GM23338 (cell line): ENCODE data around the gene MEAK7. TPM values are rescaled to one million over a fixed set of nuclear protein-coding genes. Genes with fewer than 3 reads are reported as not detected.

Experiments
- ATAC-seq: fragments of 200-7000 bp; cut with Tn5 transposase; 3 replicates; pipeline ENCODE4 v1.9.1; 2020
- DNase-seq: peaks from one replicate; pipeline ENCODE4 v3.0.0-alpha.2; 2015; ENCODE audit warnings: low spot score
- H2AFZ ChIP-seq: fragments of 200-600 bp; sonication (generic); 2 replicates; pipeline ENCODE4 v1.8.0; 2016; ENCODE audit warnings: antibody characterized with exemption, mild to moderate bottlenecking, moderate library complexity
- H3F3A ChIP-seq: fragments of 200-600 bp; sonication (generic); replicated peaks from 2 replicates; pipeline ENCODE4 v1.8.0; 2017; ENCODE audit warnings: antibody characterized with exemption, mixed run types, low read depth
- H3K27ac ChIP-seq: fragments of 200-600 bp; sonication (generic); 2 replicates; pipeline ENCODE4 v1.6.1; 2016; ENCODE audit warnings: low read depth
- H3K27me3 ChIP-seq: fragments of 200-600 bp; sonication (generic); 2 replicates; pipeline ENCODE4 v1.8.0; 2016; ENCODE audit warnings: mild to moderate bottlenecking, mixed run types, moderate library complexity; ENCODE audit not compliant: insufficient read depth
- H3K36me3 ChIP-seq: fragments of 200-600 bp; sonication (generic); 2 replicates; pipeline ENCODE4 v1.8.0; 2016; ENCODE audit warnings: mild to moderate bottlenecking; ENCODE audit not compliant: insufficient read depth
- H3K4me1 ChIP-seq: fragments of 200-600 bp; sonication (generic); 2 replicates; pipeline ENCODE4 v1.8.0; 2016; ENCODE audit warnings: mild to moderate bottlenecking, moderate library complexity; ENCODE audit not compliant: insufficient read depth
- H3K4me2 ChIP-seq: fragments of 200-600 bp; sonication (generic); 2 replicates; pipeline ENCODE4 v1.7.1; 2017; ENCODE audit warnings: mixed run types
- H3K4me3 ChIP-seq: fragments of 200-600 bp; sonication (generic); 2 replicates; pipeline ENCODE4 v1.6.1; 2016; ENCODE audit warnings: mixed run types
- H3K79me2 ChIP-seq: fragments of 200-600 bp; sonication (generic); replicated peaks from 2 replicates; pipeline ENCODE4 v1.8.0; 2017; ENCODE audit warnings: mild to moderate bottlenecking; ENCODE audit not compliant: insufficient read depth
- H3K9me2 ChIP-seq: fragments of 200-600 bp; sonication (generic); 2 replicates; pipeline ENCODE4 v1.8.0; 2017; ENCODE audit not compliant: insufficient read depth
- H4K20me1 ChIP-seq: fragments of 200-600 bp; sonication (generic); replicated peaks from 2 replicates; pipeline ENCODE4 v1.8.0; 2017; ENCODE audit warnings: mild to moderate bottlenecking; ENCODE audit not compliant: insufficient read depth
- H3K27ac Mint-ChIP-seq: 2 replicates; pipeline ENCODE4 v1.8.0; 2020; ENCODE audit warnings: inconsistent platforms, mild to moderate bottlenecking, moderate library complexity, mixed read lengths
- H3K27me3 Mint-ChIP-seq: 3 replicates; pipeline ENCODE4 v1.8.0; 2022; ENCODE audit warnings: low read depth, mild to moderate bottlenecking, moderate library complexity, mixed read lengths, inconsistent platforms; ENCODE audit not compliant: insufficient read depth, poor library complexity
- H3K36me3 Mint-ChIP-seq: 3 replicates; pipeline ENCODE4 v1.8.0; 2021; ENCODE audit warnings: low read depth, mild to moderate bottlenecking, inconsistent platforms, moderate library complexity, mixed read lengths
- H3K4me1 Mint-ChIP-seq: 3 replicates; pipeline ENCODE4 v1.8.0; 2020; ENCODE audit warnings: mild to moderate bottlenecking, inconsistent platforms, mixed read lengths
- H3K4me3 Mint-ChIP-seq: 3 replicates; pipeline ENCODE4 v1.8.0; 2021; ENCODE audit warnings: moderate library complexity, mild to moderate bottlenecking, inconsistent platforms, mixed read lengths
- H3K9me3 Mint-ChIP-seq: 3 replicates; pipeline ENCODE4 v1.8.0; 2020; ENCODE audit warnings: moderate library complexity, mild to moderate bottlenecking, inconsistent platforms, mixed read lengths
- CREB1 ChIP-seq: fragments of 250-450 bp; sonication (Bioruptor Pico); IDR thresholded peaks from 2 replicates; pipeline ENCODE4 v1.5.0; 2020; ENCODE audit warnings: low read depth, mild to moderate bottlenecking, moderate library complexity
- POLR2AphosphoS5 ChIP-seq: IDR thresholded peaks from 2 replicates; pipeline ENCODE4 v1.6.1; 2016; ENCODE audit warnings: antibody characterized with exemption, low read depth
- STAT1 ChIP-seq: IDR thresholded peaks from one replicate; pipeline ENCODE4 v1.6.1; 2016; ENCODE audit warnings: antibody characterized with exemption; ENCODE audit not compliant: unreplicated experiment
- ZNF114 ChIP-seq: fragments of 250-450 bp; sonication (Bioruptor Pico); IDR thresholded peaks from 2 replicates; pipeline ENCODE4 v1.5.0; 2020; ENCODE audit warnings: mild to moderate bottlenecking, moderate library complexity
- polyA plus RNA-seq: library from polyadenylated mRNA; unstranded; fragments of >200 nt; fragmentation: Nextera tagmentation; extraction: Ambion mirVana; gene quantifications from 2 replicates; pipeline ENCODE4 v1.2.1, GENCODE V29; 2016
- total RNA-seq: library from RNA; depleted of rRNA; stranded (reverse); fragments of >200 nt; shearing (Covaris generic); gene quantifications from 2 replicates; pipeline ENCODE4 v1.2.3, GENCODE V29; 2014
- TF ChIP-seq, protein P1 (sequence below): IDR thresholded peaks from 2 replicates; pipeline ENCODE4 v1.6.1; 2016; ENCODE audit warnings: antibody characterized with exemption
- TF ChIP-seq, protein P2 (sequence below): fragments of 250-450 bp; sonication (Bioruptor Pico); IDR thresholded peaks from 2 replicates; pipeline ENCODE4 v1.5.0; 2020; ENCODE audit warnings: mild to moderate bottlenecking, moderate library complexity
- TF ChIP-seq, protein P3 (sequence below), 2 experiments: fragments of 200-600 bp in 1 of 2; sonication (generic) in 1 of 2; conservative IDR thresholded peaks; 2 replicates each; pipeline versions ENCODE4 v1.5.1 to v1.6.1; 2016 to 2017; ENCODE audit warnings: antibody characterized with exemption in 2 of 2, low read depth in 2 of 2, mild to moderate bottlenecking in 2 of 2, moderate library complexity in 1 of 2

The MEAK7 gene
- total and polyA plus RNA-seq, 2 experiments from 2014 or later: 7.5 to 17.2 TPM

GRCh38 chr16:84503751-84504395 lies 586 bp downstream of the MEAK7 start:
- H3K4me3 Mint-ChIP-seq: peak overlapping the region; percentile 84
- H3K36me3 Mint-ChIP-seq: no peaks in the 10 kb centered on the region
- Histone ChIP-seq H3K4me1 (peaks cover 4% of the 10 kb centered on the region), H3K9me2 (no peaks in the 10 kb centered on the region), H3K4me3 (peak overlapping the region; percentile 97), H3K4me2 (peak overlapping the region; percentile 87), H3K27me3 (no peaks in the 10 kb centered on the region), H3K27ac (no peak overlapping the region), H3F3A (0 out of 2 replicates have a peak, but pooled peaks cover 4% of the 10 kb centered on the region), H2AFZ (peak overlapping the region; percentile 96), H3K79me2 (peaks cover 4% of the 10 kb centered on the region; the same call in 1 of the 2 replicates), H4K20me1 (no peaks in the 10 kb centered on the region; the same call in 1 of the 2 replicates), H3K36me3 (no peaks in the 10 kb centered on the region)
- no peak for DNase-seq
- H3K27me3 Mint-ChIP-seq: peaks cover 9% of the 10 kb centered on the region
- H3K9me3 Mint-ChIP-seq: no peaks in the 10 kb centered on the region
- peaks cover 20% of the 10 kb centered on the region for H3K4me1 Mint-ChIP-seq
- peak; percentile 3; the same call in 2 of the 3 replicates for ATAC-seq
- H3K27ac Mint-ChIP-seq: no peak overlapping the region
- TF ChIP-seq, protein P1, sequence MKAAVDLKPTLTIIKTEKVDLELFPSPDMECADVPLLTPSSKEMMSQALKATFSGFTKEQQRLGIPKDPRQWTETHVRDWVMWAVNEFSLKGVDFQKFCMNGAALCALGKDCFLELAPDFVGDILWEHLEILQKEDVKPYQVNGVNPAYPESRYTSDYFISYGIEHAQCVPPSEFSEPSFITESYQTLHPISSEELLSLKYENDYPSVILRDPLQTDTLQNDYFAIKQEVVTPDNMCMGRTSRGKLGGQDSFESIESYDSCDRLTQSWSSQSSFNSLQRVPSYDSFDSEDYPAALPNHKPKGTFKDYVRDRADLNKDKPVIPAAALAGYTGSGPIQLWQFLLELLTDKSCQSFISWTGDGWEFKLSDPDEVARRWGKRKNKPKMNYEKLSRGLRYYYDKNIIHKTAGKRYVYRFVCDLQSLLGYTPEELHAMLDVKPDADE: no peak
- TF ChIP-seq, protein P2, sequence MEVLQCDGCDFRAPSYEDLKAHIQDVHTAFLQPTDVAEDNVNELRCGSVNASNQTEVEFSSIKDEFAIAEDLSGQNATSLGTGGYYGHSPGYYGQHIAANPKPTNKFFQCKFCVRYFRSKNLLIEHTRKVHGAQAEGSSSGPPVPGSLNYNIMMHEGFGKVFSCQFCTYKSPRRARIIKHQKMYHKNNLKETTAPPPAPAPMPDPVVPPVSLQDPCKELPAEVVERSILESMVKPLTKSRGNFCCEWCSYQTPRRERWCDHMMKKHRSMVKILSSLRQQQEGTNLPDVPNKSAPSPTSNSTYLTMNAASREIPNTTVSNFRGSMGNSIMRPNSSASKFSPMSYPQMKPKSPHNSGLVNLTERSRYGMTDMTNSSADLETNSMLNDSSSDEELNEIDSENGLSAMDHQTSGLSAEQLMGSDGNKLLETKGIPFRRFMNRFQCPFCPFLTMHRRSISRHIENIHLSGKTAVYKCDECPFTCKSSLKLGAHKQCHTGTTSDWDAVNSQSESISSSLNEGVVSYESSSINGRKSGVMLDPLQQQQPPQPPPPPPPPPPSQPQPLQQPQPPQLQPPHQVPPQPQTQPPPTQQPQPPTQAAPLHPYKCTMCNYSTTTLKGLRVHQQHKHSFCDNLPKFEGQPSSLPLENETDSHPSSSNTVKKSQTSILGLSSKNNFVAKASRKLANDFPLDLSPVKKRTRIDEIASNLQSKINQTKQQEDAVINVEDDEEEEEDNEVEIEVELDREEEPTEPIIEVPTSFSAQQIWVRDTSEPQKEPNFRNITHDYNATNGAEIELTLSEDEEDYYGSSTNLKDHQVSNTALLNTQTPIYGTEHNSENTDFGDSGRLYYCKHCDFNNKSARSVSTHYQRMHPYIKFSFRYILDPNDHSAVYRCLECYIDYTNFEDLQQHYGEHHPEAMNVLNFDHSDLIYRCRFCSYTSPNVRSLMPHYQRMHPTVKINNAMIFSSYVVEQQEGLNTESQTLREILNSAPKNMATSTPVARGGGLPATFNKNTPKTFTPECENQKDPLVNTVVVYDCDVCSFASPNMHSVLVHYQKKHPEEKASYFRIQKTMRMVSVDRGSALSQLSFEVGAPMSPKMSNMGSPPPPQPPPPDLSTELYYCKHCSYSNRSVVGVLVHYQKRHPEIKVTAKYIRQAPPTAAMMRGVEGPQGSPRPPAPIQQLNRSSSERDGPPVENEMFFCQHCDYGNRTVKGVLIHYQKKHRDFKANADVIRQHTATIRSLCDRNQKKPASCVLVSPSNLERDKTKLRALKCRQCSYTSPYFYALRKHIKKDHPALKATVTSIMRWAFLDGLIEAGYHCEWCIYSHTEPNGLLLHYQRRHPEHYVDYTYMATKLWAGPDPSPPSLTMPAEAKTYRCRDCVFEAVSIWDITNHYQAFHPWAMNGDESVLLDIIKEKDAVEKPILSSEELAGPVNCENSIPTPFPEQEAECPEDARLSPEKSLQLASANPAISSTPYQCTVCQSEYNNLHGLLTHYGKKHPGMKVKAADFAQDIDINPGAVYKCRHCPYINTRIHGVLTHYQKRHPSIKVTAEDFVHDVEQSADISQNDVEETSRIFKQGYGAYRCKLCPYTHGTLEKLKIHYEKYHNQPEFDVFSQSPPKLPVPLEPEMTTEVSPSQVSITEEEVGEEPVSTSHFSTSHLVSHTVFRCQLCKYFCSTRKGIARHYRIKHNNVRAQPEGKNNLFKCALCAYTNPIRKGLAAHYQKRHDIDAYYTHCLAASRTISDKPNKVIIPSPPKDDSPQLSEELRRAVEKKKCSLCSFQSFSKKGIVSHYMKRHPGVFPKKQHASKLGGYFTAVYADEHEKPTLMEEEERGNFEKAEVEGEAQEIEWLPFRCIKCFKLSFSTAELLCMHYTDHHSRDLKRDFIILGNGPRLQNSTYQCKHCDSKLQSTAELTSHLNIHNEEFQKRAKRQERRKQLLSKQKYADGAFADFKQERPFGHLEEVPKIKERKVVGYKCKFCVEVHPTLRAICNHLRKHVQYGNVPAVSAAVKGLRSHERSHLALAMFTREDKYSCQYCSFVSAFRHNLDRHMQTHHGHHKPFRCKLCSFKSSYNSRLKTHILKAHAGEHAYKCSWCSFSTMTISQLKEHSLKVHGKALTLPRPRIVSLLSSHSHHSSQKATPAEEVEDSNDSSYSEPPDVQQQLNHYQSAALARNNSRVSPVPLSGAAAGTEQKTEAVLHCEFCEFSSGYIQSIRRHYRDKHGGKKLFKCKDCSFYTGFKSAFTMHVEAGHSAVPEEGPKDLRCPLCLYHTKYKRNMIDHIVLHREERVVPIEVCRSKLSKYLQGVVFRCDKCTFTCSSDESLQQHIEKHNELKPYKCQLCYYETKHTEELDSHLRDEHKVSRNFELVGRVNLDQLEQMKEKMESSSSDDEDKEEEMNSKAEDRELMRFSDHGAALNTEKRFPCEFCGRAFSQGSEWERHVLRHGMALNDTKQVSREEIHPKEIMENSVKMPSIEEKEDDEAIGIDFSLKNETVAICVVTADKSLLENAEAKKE (CRISPR knock-in tag): no peak
- TF ChIP-seq ZNF114 (no peak), POLR2AphosphoS5 (no peak), STAT1 (no peak), CREB1 (CRISPR knock-in tag) (no peak)
- TF ChIP-seq, protein P3, sequence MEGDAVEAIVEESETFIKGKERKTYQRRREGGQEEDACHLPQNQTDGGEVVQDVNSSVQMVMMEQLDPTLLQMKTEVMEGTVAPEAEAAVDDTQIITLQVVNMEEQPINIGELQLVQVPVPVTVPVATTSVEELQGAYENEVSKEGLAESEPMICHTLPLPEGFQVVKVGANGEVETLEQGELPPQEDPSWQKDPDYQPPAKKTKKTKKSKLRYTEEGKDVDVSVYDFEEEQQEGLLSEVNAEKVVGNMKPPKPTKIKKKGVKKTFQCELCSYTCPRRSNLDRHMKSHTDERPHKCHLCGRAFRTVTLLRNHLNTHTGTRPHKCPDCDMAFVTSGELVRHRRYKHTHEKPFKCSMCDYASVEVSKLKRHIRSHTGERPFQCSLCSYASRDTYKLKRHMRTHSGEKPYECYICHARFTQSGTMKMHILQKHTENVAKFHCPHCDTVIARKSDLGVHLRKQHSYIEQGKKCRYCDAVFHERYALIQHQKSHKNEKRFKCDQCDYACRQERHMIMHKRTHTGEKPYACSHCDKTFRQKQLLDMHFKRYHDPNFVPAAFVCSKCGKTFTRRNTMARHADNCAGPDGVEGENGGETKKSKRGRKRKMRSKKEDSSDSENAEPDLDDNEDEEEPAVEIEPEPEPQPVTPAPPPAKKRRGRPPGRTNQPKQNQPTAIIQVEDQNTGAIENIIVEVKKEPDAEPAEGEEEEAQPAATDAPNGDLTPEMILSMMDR (conservative IDR thresholded peaks at IDR 0.05; ENCODE audit: low read depth in 2 of 2): no peak
